ENCODE results near the gene TRIM73.
"Not testable (repeated sequence)": the region's sequence is repeated elsewhere in the genome, so short reads cannot be mapped to it uniquely, and the experiment has no call there.

TRIM73 gene

DNA sequence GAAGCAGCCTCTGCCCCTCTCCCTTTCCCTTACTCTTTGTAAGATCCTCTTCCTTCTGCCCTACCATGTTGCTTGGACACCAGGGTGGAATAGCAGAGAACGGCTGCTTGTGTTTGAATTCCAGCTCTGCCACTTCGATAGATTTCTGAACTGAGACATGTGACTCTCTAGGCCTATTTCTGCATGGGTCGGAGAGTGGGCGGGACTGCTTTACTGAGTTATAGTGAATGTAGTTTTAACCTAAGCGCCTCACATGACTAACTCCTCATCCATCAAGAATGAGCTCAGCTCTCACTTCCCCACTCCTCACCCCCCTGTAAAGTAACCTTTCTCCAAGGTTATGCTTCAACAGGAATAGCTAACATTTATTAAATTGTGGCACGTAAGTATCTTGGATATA lies 18.8 kb downstream of the TRIM73 start:
- H3K14ac ChIP-seq (ENCODE audit: low read length); H4K12ac ChIP-seq (ENCODE audit: low read depth, low read length); H3K27me3 ChIP-seq (ENCODE audit: insufficient read depth, low read length); H2AK5ac ChIP-seq (ENCODE audit: low read length); DNase-seq; H3K18ac ChIP-seq (ENCODE audit: low read length); H2BK120ac ChIP-seq (ENCODE audit: insufficient read depth, low read length, poor library complexity); H3K27ac ChIP-seq (ENCODE audit: low read depth, low read length); H3K4ac ChIP-seq (ENCODE audit: low read depth, low read length); H3K23ac ChIP-seq (ENCODE audit: low read length); H2BK12ac ChIP-seq (ENCODE audit: low read length); H2BK5ac ChIP-seq (ENCODE audit: low read depth, low read length, poor library complexity); H3K4me2 ChIP-seq (ENCODE audit: low read length); H4K8ac ChIP-seq (ENCODE audit: low read depth, low read length); H3K79me1 ChIP-seq (ENCODE audit: low read length); H3K4me1 ChIP-seq (ENCODE audit: control insufficient read depth in 1 of 2, insufficient read depth in 2 of 2, low read length in 2 of 2); H3K9ac ChIP-seq (ENCODE audit: low read length); H2AFZ ChIP-seq (ENCODE audit: insufficient read depth, low read length, poor library complexity); H4K91ac ChIP-seq (ENCODE audit: low read depth, low read length); H3K4me3 ChIP-seq (ENCODE audit: low read depth, low read length); H3K9me3 ChIP-seq (ENCODE audit: insufficient read depth, low read depth, low read length); H3K79me2 ChIP-seq (ENCODE audit: control insufficient read depth, insufficient read depth, low read length, poor library complexity): not testable (repeated sequence)
- H3K36me3 ChIP-seq (ENCODE audit: control insufficient read depth in 1 of 2, insufficient read depth in 2 of 2, low read length in 2 of 2), result peaks cover 22 to 31% of the 10 kb centered on the region in 2 experiments
- WGBS (ENCODE audit: extremely low coverage, insufficient coverage, insufficient read length), result no CpG with 5 or more reads among the region's 6 CpGs

DNA sequence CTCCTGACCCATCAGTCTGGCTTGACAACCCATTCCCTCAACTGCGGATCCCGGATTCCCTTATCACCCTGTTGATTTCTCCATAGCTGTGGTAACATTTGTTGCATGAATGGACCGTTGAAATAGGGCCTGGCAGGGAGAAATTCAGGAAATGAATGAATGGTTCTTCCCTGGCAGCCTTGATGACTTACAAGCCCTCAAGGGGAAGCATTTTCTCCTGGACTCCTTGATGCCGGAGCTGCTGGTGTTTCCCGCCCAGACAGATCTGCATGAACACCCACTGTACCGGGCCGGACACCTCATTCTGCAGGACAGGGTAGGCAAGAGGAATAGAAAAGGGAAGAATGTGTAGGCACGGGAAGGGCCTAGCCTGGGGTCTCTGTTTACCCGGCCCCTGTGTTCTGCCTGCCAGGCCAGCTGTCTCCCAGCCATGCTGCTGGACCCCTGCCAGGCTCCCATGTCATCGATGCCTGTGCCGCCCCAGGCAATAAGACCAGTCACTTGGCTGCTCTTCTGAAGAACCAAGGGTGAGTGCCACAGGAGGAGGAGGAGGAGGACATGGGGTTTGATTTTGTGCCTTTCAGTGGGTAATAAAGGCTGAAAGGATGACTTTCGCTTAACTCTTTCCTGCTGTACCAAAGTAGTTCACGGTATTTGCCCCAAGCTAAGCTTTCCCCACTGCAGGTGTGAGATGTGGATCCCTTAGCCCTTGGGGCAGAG lies 19.4 kb downstream of the TRIM73 start:
- H4K91ac ChIP-seq (ENCODE audit: low read depth, low read length); H2AFZ ChIP-seq (ENCODE audit: insufficient read depth, low read length, poor library complexity); H2BK120ac ChIP-seq (ENCODE audit: insufficient read depth, low read length, poor library complexity); H3K18ac ChIP-seq (ENCODE audit: low read length); H3K4me3 ChIP-seq (ENCODE audit: low read depth, low read length); H2BK5ac ChIP-seq (ENCODE audit: low read depth, low read length, poor library complexity); H2AK5ac ChIP-seq (ENCODE audit: low read length); H3K4ac ChIP-seq (ENCODE audit: low read depth, low read length); H2BK12ac ChIP-seq (ENCODE audit: low read length); H4K12ac ChIP-seq (ENCODE audit: low read depth, low read length); H3K79me2 ChIP-seq (ENCODE audit: control insufficient read depth, insufficient read depth, low read length, poor library complexity); H3K23ac ChIP-seq (ENCODE audit: low read length); H3K27me3 ChIP-seq (ENCODE audit: insufficient read depth, low read length); H3K79me1 ChIP-seq (ENCODE audit: low read length); H3K27ac ChIP-seq (ENCODE audit: low read depth, low read length); H3K4me2 ChIP-seq (ENCODE audit: low read length); H3K14ac ChIP-seq (ENCODE audit: low read length); H3K4me1 ChIP-seq (ENCODE audit: control insufficient read depth in 1 of 2, insufficient read depth in 2 of 2, low read length in 2 of 2); DNase-seq; H4K8ac ChIP-seq (ENCODE audit: low read depth, low read length); H3K9me3 ChIP-seq (ENCODE audit: insufficient read depth, low read depth, low read length); H3K9ac ChIP-seq (ENCODE audit: low read length): not testable (repeated sequence)
- H3K36me3 ChIP-seq (ENCODE audit: control insufficient read depth in 1 of 2, insufficient read depth in 2 of 2, low read length in 2 of 2), result peaks cover 26 to 37% of the 10 kb centered on the region in 2 experiments
- no CpG with 5 or more reads among the region's 13 CpGs for WGBS (ENCODE audit: extremely low coverage, insufficient coverage, insufficient read length)

DNA sequence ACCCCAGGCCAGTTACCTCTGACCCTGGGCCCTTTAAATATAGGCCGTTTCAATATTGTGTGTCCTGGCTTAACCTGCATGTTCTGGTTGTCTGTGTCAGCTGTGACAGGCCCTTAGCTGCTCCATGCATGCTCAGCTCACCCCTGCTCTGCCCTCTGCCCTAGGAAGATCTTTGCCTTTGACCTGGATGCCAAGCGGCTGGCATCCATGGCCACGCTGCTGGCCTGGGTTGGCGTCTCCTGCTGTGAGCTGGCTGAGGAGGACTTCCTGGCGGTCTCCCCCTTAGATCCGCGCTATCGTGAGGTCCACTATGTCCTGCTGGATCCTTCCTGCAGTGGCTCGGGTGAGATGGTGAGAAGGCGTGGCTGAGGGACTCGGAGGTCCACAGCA lies 20.0 kb downstream of the TRIM73 start:
- H4K91ac ChIP-seq (ENCODE audit: low read depth, low read length); H3K4me3 ChIP-seq (ENCODE audit: low read depth, low read length); H3K14ac ChIP-seq (ENCODE audit: low read length); H3K9ac ChIP-seq (ENCODE audit: low read length); H3K79me2 ChIP-seq (ENCODE audit: control insufficient read depth, insufficient read depth, low read length, poor library complexity); H2AK5ac ChIP-seq (ENCODE audit: low read length); H4K12ac ChIP-seq (ENCODE audit: low read depth, low read length); H2BK5ac ChIP-seq (ENCODE audit: low read depth, low read length, poor library complexity); H2BK12ac ChIP-seq (ENCODE audit: low read length); H4K8ac ChIP-seq (ENCODE audit: low read depth, low read length); H2BK120ac ChIP-seq (ENCODE audit: insufficient read depth, low read length, poor library complexity); H3K79me1 ChIP-seq (ENCODE audit: low read length); H3K27ac ChIP-seq (ENCODE audit: low read depth, low read length); H3K9me3 ChIP-seq (ENCODE audit: insufficient read depth, low read depth, low read length); H3K23ac ChIP-seq (ENCODE audit: low read length); H3K4ac ChIP-seq (ENCODE audit: low read depth, low read length); H3K18ac ChIP-seq (ENCODE audit: low read length); H3K4me2 ChIP-seq (ENCODE audit: low read length); H3K4me1 ChIP-seq (ENCODE audit: control insufficient read depth in 1 of 2, insufficient read depth in 2 of 2, low read length in 2 of 2); H2AFZ ChIP-seq (ENCODE audit: insufficient read depth, low read length, poor library complexity); H3K27me3 ChIP-seq (ENCODE audit: insufficient read depth, low read length); DNase-seq: not testable (repeated sequence)
- H3K36me3 ChIP-seq (ENCODE audit: control insufficient read depth in 1 of 2, insufficient read depth in 2 of 2, low read length in 2 of 2), result peaks cover 31 to 38% of the 10 kb centered on the region in 2 experiments
- no CpG with 5 or more reads among the region's 11 CpGs for WGBS (ENCODE audit: extremely low coverage, insufficient coverage, insufficient read length)

DNA sequence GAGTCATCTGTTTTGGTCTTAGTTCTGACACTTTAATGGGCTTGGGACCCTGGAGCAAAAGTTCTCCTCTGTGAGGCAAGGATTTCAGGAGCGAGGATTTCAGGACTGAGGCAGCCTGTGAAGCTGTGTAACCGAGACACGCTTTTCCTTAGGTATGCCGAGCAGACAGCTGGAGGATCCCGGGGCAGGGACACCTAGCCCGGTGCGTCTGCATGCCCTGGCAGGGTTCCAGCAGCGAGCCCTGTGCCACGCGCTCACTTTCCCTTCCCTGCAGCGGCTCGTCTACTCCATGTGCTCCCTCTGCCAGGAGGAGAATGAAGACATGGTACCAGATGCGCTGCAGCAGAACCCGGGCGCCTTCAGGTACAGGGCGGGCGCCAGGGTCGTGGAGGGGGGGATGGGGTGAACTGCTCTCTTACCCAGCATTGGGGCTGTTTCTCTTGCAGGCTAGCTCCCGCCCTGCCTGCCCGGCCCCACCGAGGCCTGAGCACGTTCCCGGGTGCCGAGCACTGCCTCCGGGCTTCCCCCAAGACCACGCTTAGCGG lies 20.5 kb downstream of the TRIM73 start:
- H2BK5ac ChIP-seq (ENCODE audit: low read depth, low read length, poor library complexity); H2AFZ ChIP-seq (ENCODE audit: insufficient read depth, low read length, poor library complexity); H3K18ac ChIP-seq (ENCODE audit: low read length); H3K4me2 ChIP-seq (ENCODE audit: low read length); H2BK120ac ChIP-seq (ENCODE audit: insufficient read depth, low read length, poor library complexity); DNase-seq; H3K27me3 ChIP-seq (ENCODE audit: insufficient read depth, low read length); H4K91ac ChIP-seq (ENCODE audit: low read depth, low read length); H3K79me1 ChIP-seq (ENCODE audit: low read length); H4K12ac ChIP-seq (ENCODE audit: low read depth, low read length); H3K9me3 ChIP-seq (ENCODE audit: insufficient read depth, low read depth, low read length); H4K8ac ChIP-seq (ENCODE audit: low read depth, low read length); H2AK5ac ChIP-seq (ENCODE audit: low read length); H3K4ac ChIP-seq (ENCODE audit: low read depth, low read length); H3K23ac ChIP-seq (ENCODE audit: low read length); H2BK12ac ChIP-seq (ENCODE audit: low read length); H3K79me2 ChIP-seq (ENCODE audit: control insufficient read depth, insufficient read depth, low read length, poor library complexity); H3K4me1 ChIP-seq (ENCODE audit: control insufficient read depth in 1 of 2, insufficient read depth in 2 of 2, low read length in 2 of 2); H3K14ac ChIP-seq (ENCODE audit: low read length); H3K27ac ChIP-seq (ENCODE audit: low read depth, low read length); H3K9ac ChIP-seq (ENCODE audit: low read length); H3K4me3 ChIP-seq (ENCODE audit: low read depth, low read length): not testable (repeated sequence)
- WGBS (ENCODE audit: extremely low coverage, insufficient coverage, insufficient read length), result no CpG with 5 or more reads among the region's 27 CpGs
- peaks cover 35 to 42% of the 10 kb centered on the region in 2 experiments for H3K36me3 ChIP-seq (ENCODE audit: control insufficient read depth in 1 of 2, insufficient read depth in 2 of 2, low read length in 2 of 2)

Data from trophoblast cell (in vitro differentiated cells and primary cell).